GM18498 (cell line): ENCODE measurements around the gene CEP295NL.
"Not testable (repeated sequence)": the region's sequence is repeated elsewhere in the genome, so short reads cannot be mapped to it uniquely, and the experiment has no call there.

Source experiments
- ATAC-seq: cut with Tn5 transposase; IDR thresholded peaks from one replicate; pipeline ENCODE4 v1.9.1; 2021; ENCODE audit warnings: mild to moderate bottlenecking, moderate library complexity; ENCODE audit not compliant: unreplicated experiment

Gene CEP295NL

DNA sequence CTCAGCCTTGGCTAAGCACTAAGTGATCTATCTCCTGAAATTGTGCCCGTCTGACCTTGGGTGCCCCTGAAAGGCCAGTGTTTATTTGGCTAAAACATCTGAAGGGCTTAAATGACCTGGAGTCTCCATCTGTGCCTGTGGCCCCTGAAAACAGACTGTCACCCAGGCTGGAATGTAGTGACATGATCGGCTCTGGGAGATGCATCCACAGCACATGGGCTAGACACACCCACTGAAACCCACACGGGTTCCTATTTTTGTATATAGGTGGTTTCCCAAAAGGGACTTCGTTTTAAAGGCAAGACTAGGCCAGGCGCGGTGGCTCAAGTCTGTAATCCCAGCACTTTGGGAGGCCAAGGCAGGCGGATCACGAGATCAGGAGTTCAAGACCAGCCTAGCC lies 13.5 kb downstream of the CEP295NL start:
- no peak for ATAC-seq

DNA sequence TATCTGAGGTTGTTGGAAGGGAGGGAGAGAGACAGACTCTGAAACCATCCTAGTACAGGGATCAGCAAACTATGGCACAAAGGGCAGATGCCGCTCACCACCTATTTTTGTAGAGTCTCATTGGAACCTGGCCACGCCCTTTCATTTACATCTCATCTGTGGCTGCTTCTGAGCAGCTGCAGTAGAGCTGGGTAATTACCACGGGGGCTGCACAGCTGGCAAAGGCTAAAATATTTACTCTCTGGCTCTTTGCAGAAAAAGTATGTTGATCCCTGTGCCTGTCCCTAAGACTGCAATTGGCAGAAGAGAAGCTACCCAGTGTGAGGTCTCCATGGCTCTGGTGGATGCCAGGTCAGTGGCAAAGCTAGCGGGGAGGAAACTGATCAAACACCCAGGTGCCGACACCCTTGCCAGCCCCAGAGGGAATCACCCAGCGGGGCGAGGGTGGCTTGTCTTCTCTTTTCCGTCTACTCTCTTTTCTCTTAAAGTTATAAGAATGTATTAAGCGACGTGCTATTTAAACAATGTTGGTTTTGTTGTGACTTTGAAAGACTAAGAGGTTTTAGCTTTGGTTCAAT lies 14.0 kb downstream of the CEP295NL start:
- ATAC-seq: no peak

DNA sequence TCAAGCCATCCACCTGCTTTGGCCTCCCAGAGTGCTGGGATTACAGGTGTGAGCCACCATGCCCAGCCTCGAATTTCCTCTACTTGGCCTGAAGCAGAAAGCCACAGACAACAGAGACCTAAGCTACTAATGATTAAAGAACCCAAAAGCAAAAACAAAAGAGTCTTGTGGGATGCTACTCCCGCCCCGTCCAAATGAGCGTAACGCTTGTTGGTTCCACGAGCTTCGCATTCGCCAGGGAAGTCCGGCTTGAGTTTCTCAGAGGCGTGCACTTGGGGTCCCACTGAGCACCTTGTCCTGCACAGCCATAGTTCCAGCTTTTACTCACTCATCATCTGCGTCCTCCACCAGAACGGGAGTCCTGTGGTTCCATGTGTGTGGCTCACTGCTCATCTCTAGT lies 16.0 kb downstream of the CEP295NL start:
- no peak for ATAC-seq

DNA sequence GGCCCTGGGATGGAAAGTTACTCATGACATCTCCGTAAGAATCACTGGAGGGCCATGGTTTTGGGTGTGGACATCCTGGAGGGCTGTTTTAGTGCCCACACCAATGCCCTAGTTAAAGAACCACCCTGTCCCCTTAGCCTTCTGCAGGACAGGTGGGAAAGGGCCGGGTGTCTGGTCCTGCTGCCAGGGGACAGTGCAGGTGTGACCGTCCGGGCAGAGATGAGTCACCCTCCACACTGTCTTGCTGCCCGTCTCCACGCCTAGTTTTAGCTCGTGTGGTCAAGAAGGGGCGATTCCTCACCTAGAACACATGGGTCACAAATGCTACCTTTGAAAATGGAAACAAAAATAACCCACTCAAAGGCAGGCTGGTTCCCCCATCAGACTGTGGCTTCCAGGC lies 17.0 kb downstream of the CEP295NL start:
- no peak for ATAC-seq

DNA sequence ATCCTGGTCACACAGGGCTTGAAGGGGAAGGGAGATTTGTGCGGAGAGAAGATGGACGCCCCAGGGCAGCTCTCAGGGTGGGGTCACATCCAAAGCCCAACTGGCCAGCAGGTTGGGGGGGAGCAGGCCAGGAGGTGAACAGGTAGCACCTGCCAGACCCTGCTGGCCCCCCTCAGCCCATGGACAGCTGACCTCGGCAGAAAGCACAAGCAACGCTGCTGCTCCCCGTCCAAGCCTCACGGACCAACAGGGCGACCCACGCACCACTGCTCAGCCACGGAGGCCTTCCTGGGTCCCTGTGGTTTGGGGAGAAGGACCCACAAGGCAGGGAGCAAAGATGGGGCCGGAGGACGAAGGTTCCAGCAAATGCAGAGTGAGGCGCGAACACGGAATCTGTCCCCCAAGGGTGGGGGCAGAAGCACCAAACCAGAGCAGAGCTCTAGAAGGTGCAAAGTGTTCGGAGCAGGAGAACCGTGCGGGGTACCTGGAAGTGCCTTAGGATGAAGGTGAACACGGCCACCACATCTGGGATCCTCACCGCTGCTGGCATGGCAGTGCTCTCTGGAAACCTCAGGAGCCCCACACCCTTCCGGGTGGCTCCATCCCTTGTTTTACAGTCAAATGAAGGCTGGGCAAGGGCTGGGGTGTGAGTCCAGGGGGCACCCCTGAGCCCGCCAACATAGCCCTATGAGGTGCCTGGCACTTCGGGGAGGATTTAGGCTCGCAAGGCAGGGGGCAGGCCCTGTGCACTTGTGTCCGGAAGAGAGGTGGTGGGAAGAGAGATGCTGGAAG lies 17.9 kb downstream of the CEP295NL start:
- no peak for ATAC-seq

DNA sequence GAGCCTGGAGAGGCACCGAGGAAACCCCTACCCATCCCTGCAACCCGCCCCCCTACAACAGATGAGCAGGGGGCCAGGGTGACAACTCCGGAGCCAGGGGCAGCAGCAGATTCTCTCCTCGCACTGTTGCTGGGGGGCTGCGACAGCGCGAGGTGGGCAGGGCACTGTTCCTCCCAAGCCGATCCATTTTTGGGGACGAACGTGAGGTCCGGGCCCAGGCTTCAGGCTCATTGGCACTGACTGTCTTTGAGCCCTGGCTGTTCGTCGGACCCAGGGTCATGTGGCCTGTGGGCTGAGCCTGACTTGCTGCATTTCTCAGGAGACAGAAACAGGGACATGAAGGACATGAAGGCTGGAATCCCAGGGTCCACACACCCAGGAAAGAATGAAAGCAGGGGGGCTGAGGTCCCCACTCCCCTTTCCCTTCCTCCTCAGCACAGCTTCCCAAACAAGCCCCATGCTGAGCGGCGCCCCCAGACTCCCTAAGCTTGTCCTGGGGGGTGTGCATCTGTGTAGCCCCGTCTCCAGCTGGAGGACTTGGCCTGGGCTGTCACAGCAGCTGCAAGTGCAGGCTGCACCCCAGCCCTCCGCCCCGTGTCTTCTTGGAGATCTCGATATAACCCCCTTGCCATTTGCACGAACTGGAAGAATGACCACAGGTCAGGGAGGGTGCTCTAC lies 18.7 kb downstream of the CEP295NL start:
- no peak for ATAC-seq

DNA sequence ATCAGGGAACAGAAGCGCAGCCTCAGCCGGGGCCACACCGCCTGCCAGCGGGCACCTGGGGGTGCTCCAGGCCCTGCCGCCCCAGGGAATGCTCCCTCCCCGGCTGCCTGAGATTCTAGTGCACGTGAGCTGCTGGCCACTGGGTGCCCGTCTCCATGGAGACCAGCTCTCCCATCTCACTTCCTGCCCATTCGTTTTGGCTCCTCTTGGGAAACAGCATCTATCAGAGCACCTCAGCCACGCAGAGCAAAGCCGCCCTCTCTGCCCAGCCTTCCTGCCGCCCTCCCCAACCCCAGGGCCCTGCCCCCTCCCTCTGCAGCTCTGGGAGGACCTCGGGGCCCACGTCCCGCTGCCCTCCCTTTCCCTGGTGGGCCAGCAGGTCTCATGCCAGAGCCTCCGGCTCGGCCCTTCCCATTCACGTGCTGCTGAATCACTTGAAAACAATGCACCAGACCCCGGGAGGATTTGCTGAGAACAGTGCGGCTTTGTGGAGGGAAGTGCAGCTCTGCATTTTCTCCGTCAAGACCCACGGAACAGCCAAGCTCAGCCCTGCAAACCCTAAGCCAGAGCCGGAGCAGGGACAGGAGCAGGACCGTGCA lies 19.4 kb downstream of the CEP295NL start:
- no peak for ATAC-seq

DNA sequence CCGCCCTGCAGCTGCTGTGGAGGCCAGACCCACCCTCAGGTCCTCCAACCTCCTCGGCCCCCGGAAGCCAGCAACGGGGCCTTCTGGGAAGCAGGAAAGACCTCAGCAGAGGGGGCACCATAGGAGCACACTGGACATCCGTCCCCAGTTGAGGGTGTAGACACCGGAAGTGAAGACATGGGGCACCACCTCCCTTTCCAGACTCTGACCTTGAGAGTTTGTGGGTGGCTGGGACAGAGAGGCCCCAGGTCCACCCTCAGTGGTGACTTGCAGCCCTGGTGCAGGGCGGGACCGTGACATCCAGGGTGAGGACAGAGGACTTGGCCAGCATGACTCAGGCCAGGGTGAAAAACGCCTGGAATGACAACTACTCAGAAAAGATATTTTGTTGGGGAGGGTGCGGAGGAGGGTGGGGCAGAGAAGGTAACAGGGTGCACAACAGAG lies 19.9 kb downstream of the CEP295NL start:
- ATAC-seq: no peak

DNA sequence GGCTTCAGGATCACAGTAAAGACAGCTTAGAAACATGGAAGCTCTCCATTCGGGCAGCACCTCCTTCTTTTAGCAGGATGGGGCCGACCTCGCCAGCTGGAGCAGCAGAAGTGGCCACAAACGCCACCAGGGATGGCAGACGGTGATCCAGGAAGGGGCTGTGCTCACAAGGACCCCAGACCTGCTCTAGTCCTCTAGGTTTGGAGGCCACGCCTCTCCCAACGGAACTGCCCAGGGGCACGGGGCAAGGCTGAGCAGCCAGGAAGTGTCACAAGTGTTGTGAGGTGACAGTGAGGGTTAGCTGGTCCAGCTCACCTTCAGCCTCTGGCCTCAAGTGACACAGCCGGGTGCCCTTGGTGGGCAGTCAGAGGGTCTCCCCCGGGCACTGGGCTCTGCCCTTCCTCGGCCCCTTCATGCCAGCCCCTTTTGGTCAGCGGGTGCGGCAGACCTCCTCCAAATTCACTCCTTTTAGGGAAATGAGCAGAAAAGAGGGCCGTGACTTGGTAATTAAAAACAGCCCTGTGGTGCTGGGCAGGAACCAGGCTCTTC lies 20.4 kb downstream of the CEP295NL start:
- no peak for ATAC-seq

DNA sequence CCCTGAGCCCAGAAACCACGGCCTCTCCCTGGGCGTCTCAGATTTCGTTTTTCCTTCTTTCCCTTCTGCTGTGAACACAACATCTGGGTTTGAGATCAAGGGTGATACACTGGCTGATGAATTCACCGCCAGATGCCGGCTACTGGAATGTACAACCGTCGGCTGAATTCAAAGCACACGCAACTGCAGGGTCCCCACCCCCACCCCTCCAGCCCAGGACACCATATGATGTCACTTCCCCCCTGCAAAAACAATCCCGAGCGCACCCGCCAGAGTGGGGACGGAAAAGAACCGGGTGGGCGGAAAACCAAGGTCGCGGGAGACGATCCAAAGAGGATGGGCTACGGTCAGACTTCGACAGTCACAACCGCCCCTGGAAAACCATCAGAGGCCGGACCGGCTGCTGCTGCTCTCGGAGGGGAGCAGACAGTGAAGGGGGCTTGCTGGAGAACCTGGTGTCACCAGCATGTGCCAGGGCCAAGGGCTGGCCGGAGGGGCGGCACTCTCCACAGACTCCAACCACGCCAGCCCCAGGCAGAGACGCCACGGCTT lies 23.3 kb downstream of the CEP295NL start:
- no peak for ATAC-seq

DNA sequence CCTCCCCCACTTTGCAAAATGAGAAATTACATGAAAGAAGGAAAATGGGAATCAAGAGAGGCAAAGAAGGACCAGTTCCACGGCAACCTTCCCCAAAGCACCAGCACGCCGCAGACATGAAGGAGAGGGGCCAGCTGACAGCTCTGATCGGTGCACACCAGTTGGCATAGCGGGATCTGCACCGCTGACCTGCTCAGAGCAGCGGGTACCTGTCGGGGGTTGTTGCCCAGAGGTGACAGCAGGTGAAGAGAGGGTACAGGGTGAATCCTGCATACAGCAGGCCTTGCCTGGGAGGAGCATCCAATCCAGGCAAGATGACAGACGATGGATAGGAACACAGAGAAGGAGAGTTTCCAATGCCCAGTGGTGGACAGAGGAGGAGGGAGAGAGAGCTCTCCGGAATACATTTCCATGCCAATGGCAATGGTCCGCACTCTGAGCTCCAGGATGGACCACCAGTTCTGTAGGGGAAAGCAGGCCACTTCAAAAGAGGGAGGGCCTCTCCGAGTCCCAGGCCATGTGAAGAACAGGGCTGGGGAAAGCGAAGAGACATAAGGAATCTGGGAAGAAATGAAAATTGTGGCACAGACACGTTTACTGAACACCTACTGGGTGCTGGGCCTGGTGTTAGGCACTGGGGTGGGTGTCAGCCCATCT lies 24.0 kb downstream of the CEP295NL start:
- no peak for ATAC-seq

DNA sequence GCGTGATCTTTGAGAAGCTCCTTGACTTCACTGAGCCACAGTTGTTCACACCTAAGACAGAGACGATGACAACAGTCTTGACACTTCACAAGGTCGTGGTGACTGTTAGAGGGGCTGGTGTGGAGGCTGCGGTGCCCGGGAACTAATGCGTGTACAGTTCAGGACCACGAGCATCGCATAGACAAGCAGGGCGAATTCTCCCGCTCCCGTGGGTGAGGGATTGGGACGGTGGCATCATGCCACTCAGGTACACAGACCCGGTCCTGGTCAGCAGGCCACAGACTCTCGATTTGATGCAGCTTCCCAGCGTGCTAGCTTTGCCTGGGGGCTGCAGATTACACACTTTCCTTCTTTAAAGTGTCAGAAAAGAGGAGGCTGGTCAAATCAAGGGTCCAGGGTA lies 24.7 kb downstream of the CEP295NL start:
- no peak for ATAC-seq

DNA sequence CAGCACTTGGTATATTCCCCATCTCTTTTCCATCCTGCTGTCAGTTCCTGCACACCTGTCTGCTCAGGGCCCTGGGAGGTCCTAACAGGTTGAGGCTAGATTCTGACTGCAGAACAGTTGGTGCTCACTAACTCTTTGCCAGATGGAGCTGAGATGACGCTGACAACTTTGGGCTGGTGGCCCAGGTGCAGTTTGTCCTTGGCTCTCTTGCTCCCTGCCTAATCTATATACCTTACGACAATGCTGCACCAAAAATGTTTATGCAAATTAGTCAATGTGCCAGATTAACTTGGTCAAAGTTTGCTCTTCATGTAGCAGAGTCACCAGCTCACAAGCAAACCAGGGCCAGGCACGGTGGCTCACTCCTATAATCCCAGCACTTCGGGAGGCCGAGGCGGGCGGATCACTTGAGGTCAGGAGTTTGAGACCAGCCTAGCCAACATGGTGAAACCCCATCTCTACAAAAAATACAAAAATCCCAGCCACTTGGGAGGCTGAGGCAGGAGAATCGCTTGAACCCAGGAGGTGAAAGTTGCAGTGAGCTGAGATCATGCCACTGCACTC lies 26.0 kb downstream of the CEP295NL start:
- ATAC-seq: not testable (repeated sequence)

DNA sequence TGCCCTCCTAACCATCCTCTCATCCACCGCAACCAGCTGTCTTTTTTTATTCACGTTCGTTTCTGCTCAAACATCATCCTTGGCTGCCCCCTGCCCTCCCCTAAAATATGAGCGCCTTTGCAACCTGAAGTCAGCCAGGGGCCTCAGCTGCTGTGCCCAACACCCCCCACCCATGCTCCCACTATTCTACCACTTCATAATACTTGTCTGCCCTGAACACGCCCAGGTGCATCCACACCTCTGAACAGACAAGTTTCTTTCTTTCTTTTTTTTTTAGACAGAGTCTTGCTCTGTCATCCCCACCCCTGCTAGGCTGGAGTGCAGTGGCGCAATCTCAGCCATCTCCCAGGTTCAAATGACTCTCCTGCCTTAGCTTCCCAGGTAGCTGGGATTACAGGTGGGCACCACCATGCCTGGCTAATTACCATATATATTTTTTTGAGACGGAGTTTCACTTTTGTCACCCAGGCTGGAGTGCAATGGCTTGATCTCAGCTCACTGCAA lies 26.9 kb downstream of the CEP295NL start:
- no peak for ATAC-seq

DNA sequence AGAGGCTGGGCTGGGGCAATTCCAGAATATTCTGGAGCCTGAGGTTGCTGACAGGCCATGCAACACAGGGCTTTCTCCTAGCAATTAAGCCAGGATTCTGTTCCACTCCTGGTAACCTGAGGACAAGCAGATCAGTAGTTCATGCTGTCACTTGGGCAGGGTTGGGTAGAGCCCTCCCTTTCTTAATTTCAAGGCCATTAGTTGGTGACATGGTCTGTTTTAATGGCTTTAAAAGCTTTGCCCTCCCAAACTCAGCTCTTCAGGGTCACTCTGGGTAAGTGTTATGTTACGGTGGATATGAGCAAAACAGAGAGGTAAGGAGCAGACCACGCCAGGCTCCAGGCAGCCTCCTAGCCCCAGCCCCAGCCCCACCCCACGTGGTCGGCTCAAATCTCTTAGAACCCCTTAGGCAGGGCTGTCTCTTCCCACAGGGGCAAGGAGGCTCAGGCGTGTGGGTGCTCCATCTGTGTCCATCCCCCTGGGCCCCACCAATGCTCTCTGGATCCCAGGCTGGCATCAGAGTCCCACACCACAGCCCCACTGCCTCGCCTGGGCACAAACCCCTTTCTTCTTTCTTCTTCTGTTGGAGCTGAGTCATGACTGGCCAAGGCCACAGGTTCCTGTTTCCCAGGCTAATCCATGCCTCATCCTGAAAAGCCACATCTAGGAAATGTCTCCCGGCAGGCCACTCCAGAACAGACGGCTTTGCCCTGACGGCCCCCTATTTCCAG lies 27.5 kb downstream of the CEP295NL start:
- no peak for ATAC-seq

DNA sequence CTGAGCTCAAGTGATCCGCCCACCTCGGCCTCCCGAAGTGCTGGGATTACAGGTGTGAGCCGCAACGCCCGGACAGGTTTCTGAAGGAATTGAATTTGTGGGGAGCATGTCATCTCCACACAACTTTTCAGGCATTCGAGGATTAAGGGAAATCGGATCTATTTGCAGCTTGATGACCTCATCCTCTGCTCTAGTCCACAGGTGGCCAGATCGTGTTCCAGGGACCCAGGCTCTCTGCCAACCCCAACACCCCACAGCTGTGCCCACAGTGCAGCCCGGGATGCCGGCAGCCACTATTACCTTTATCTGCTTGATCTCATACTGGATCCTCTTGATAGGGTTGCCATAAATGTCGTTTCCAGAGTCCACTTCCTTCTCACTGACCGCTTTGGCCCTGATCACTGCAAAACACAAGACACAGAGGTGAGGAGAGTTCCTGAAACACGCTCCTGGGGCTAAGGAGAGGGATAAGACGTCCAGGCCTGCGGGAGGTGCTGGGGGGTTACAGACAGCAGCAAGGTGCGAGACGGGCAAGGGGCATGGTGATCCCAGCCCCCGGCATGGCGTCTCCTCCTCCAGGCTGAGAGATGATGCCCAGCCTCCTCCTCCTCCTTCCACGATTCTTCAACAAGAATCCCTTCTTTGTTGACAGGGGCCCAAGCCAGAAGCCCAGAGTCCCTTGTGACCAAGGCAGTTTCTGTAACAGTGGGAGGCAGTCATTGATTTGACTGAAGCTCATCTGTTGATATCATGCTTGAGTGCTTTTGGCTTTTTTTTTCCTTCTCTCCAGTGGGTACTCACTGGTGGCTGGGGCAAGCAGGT lies 29.3 kb downstream of the CEP295NL start:
- ATAC-seq: no peak

DNA sequence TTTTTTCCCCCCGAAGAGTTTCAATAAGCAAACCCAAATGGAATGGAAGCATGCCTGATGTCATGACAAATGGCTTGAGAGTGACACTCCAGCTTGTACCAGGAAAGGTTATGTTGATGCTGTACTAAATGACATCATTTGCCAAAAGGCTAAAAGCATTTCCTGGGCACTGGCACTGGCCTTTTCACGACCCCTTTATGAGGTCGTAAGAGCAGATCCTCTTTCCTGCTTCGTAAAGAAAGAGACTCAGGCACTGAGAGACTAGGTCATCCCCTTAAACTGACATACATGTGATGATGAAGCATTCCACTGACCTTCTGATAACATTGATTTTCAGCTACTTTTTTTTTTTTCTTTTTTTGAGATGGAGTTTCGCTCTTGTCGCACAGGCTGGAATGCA lies 30.5 kb downstream of the CEP295NL start:
- ATAC-seq: no peak

DNA sequence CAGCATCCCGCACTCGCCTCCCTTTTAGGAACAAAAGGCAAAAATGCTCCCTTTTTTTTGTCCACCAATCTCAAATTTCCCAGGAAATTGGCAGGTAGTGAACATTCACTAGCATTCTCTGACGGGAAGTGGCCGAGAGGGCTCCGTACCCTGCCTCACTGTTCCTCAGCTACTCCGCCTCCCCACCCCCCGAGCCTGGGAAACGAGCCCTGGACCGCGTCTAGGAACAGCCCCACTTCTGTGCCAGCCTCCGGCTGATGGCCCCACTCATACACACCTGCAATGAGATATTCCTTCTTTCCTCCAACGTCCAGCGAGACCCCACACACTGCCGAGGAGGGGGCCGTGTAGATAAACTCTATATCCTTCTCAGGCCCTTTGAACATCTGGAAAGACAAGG lies 32.4 kb downstream of the CEP295NL start:
- no peak for ATAC-seq

DNA sequence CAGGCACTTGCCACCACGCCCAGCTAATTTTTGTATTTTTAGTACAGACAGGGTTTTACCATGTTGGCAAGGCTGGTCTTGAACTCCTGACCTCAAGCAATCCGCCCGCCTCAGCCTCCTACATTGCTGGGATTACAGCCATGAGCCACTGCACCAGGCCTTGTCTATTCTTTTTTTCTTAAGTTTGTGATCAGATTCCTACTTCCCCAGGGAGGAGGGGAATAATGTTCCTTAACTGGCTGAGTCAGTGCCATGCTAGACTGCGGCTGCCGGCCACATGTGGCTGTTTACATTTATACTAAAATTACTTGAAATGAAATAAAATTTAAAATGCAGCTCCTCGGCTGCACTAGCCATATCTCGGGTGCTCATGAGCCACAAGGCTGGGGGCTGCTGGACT lies 34.6 kb downstream of the CEP295NL start:
- no peak for ATAC-seq
